ENCODE data around the gene FERD3L.

The FERD3L gene

GRCh38 chr7:19098510-19098909 is 46.7 kb downstream of the FERD3L start:
- TF ChIP-seq POLR2AphosphoS5 (IDR thresholded peaks at IDR 0.05; ENCODE audit: low read depth) (no peak), CTCF (IDR thresholded peaks at IDR 0.05; ENCODE audit: insufficient read depth, low read length) (no peak), SPI1 (IDR thresholded peaks at IDR 0.05; ENCODE audit: borderline replicate concordance, low read depth) (no peak), GABPA (IDR thresholded peaks at IDR 0.05; ENCODE audit: low read depth) (no peak), REST (IDR thresholded peaks at IDR 0.05; ENCODE audit: insufficient replicate concordance, low read depth) (no peak)
- peaks cover 2% of the 10 kb centered on the region for H3K27me3 ChIP-seq (ENCODE audit: insufficient read depth, poor library complexity, severe bottlenecking)
- H3K4me3 ChIP-seq (replicated peaks; ENCODE audit: insufficient read depth, low read length): no peak overlapping the region
- H3K27ac ChIP-seq (replicated peaks): no peak overlapping the region
- DNase-seq (ENCODE audit: low read depth in 1 of 2, low spot score in 1 of 2): no peak

- Histone ChIP-seq H3K27ac (replicated peaks) (no peak overlapping the region), H3K4me3 (replicated peaks; ENCODE audit: insufficient read depth, low read length) (no peak overlapping the region), H3K27me3 (ENCODE audit: insufficient read depth, poor library complexity, severe bottlenecking) (no peaks in the 10 kb centered on the region)
- DNase-seq (ENCODE audit: low read depth in 1 of 2, low spot score in 1 of 2): no peak
- TF ChIP-seq GABPA (IDR thresholded peaks at IDR 0.05; ENCODE audit: low read depth): no peak
- no peak for TF ChIP-seq REST (IDR thresholded peaks at IDR 0.05; ENCODE audit: insufficient replicate concordance, low read depth)
- no peak for TF ChIP-seq POLR2AphosphoS5 (IDR thresholded peaks at IDR 0.05; ENCODE audit: low read depth)
- no peak for TF ChIP-seq SPI1 (IDR thresholded peaks at IDR 0.05; ENCODE audit: borderline replicate concordance, low read depth)
- no peak for TF ChIP-seq CTCF (IDR thresholded peaks at IDR 0.05; ENCODE audit: insufficient read depth, low read length)
Measured at GRCh38 chr7:19097165-19098055, 47.8 kb downstream of the FERD3L start.

GRCh38 chr7:19095353-19095860 is 49.8 kb downstream of the FERD3L start:
- Histone ChIP-seq H3K27me3 (ENCODE audit: insufficient read depth, poor library complexity, severe bottlenecking) (no peaks in the 10 kb centered on the region), H3K27ac (replicated peaks) (no peak overlapping the region), H3K4me3 (replicated peaks; ENCODE audit: insufficient read depth, low read length) (no peak overlapping the region)
- no peak for DNase-seq (ENCODE audit: low read depth in 1 of 2, low spot score in 1 of 2)
- TF ChIP-seq POLR2AphosphoS5 (IDR thresholded peaks at IDR 0.05; ENCODE audit: low read depth) (no peak), SPI1 (IDR thresholded peaks at IDR 0.05; ENCODE audit: borderline replicate concordance, low read depth) (no peak), GABPA (IDR thresholded peaks at IDR 0.05; ENCODE audit: low read depth) (no peak), CTCF (IDR thresholded peaks at IDR 0.05; ENCODE audit: insufficient read depth, low read length) (no peak), REST (IDR thresholded peaks at IDR 0.05; ENCODE audit: insufficient replicate concordance, low read depth) (no peak)
